NCI-H1105 treated with DMSO at 0.1 percent for 48 hours (cell line): ENCODE results near the gene VMAC.
A peak's percentile ranks its signal among the peaks of the same experiment; 100 is the strongest.
"Not testable (repeated sequence)": the region's sequence is repeated elsewhere in the genome, so short reads cannot be mapped to it uniquely, and the experiment has no call there.

Experiments
- DNase-seq: peaks from one replicate; lab custom pipeline; 2025; lab: John Stamatoyannopoulos, UW

The VMAC gene

DNA sequence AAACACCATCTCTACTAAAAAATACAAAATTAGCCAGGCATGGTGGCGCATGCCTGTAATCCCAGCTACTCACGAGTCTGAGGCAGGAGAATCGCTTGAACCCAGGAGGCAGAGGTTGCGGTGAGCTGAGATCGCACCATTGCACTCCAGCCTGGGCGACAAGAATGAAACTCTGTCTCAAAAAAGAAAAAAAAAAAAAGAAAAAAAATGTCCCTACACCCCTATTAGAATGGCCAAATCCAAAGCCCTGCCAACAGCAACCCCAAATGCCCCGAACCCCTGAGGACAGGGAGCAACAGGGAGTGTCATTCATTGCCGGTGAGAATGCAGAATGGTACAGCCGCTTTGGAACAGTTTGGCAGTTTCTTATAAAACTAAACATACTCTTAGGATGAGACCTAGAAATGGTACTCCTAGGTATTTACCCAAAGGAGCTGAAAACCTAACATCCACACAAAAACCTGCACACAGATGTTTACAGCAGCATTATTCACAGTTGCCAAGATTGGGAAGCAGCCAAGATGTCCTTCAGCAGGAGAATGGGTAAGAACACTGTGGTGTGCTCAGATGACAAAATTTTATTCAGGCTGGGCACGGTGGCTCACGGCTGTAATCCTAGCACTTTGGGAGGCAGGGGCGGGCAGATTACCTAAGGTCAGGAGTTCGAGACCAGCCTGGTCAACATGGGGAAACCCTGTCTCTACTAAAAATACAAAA lies 21.4 kb upstream of the VMAC start:
- DNase-seq, result peak; percentile 8

DNA sequence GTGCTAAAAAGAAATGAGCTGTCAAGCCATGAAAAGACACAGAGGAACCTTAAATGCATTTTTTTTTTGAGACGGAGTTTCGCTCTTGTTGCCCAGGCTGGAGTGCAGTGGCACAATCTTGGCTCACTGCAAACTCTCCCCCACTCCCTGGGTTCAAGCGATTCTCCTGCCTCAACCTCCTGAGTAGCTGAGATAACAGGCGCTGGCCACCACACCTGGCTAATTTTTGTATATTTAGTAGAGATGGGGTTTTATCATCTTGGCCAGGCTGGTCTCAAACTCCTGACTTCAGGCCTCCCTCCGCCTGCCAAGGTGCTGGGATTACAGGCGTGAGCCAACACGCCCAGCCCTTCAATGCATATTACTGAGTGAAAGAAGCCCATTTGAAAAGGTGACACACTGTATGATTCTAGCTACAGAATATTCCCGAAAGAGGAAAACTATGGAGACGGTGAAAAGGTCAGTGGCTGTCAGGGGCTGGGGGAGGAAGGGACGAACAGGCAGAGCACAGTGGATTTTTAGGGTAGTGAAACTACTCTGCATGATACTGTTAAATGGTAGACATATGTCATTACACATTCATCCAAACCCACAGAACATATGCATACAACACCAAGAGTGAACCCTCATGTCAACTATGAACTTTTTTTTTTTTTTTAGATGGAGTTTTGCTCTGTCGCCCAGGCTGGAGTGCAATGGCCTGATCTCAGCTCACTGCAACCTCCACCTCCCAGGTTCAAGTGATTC lies 20.4 kb upstream of the VMAC start:
- not testable (repeated sequence) for DNase-seq

DNA sequence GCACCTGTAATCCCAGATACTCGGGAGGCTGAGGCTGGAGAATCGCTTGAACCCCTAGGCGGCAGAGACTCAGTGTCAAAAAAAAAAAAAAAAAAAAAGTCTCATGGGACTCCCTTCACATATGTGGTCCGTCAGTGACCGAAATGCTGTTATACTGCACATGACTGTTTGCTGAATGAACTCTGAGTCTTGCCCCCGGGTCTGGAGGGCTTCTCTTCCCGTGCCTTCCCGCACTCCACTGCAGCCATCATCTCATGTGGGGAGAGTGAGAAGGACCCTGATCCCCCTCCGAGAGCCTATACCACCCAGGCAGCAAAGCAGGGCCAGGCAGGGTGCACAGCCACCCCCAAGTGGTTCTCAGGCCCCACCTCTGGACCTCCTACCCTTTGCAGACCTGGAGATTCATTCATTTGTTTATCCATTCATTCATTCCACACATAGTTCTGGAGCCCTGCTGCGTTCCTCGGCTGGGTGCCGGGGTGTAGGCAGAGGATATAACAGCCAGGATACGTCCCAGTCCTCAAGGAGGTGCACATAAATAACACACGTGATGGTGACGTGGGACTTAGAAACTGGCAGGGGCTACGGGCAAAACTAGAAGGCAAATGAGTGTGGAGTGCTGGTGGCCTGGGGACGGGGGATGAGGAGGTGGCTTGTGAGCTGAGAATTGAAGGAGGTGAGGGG lies 15.2 kb upstream of the VMAC start:
- DNase-seq, result no peak

DNA sequence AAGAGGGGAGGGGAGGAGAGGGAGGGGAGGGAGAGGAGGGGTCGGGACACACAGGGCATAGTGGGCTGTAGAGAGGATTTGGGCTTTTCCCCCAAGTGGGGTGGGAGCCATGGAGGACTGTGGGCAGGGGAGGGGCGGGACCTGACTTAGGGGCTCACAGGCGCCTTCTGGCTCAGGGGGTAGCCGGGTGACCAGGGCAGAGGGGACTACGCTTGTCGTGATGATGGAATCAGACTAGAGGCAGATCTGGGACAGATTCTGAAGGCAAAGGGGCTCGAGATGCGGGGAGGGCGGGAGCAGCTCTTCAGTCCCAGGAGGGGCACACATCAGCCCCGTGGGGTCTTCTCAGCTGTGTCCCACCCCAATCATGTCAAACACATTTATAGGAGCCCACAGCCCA lies 14.6 kb upstream of the VMAC start:
- DNase-seq, result no peak

DNA sequence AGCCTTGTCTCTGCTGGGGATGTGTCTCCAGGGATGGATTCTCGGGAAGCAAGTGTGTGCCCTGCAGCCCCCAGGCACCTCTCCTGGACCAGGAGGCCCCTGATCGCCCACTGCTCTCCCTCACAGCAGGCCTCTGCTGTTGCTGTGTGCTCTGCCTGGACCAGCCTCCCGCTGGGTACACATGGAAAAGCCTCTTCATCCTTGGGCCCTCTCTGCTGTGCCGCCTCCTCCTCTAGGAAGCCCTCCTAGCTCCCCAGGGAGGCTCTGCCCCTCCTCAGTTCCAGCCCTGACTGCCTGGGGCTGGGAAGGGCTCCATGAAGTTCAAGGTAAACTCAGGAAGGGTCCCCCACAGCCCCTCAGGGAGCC lies 13.1 kb upstream of the VMAC start:
- no peak for DNase-seq

DNA sequence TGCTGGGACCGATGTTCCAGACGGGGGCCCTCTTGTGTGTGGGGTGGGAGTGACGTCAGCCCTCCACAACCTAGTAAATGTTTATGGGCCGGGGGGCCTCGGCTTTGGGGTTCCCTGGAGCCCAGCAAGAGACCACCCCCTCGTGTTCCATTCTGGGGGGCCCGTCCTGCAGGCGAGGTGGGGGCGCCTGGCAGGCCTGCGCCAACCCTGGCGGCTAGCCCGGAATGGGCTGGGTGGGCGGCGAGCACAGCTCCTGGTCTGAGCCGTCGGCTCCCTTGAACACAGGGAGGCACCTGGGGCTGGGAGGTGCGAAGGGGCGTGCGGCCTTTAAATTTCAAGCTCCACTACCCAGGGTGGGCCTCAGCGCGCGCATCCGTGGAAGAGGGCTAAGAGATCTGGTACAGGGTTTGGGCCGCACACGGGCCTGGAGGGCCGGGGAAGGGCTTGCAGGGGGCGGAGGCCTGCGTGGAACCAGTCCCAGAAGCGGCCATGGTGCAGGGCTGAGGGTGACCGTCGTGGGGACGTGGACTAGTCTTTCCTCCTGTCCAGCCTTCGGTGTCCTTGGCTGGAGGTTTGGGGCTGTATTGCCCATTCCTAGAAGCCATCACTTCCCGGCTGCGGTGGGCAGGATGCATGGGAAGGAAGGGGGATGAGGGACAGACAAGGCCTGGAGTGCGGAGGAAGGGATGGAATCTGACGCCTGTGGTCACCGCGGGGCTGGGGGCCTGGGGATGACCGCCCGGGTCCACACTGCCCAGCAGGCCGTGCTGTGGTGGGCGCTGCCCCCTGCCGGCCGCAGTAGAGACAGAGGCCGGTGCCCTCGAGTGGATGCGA lies 12.5 kb upstream of the VMAC start:
- DNase-seq, result no peak

DNA sequence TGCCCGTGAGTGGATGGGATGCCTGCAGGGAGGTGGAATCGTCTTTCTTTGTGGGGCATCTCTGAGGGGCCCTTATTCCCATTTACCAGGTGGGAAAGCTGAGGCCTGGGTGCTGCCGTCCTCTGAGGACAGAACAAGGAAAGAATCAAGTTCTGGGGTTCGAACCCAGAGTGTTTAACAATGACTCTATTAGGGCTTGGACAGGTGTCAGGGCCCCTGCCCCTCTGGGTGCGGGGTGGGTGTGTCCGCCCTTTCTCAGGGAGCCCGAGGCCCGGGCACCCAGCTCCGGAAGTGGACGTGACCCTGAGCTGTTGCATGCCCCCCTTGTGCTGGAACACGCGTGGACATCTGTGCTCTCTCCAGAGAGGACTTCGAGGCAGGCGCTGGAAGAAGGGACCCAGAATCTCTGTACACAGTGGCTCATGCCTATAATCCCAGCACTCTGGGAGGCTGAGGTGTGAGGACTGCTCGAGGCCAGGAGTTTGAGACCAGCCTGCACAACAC lies 11.8 kb upstream of the VMAC start:
- no peak for DNase-seq

DNA sequence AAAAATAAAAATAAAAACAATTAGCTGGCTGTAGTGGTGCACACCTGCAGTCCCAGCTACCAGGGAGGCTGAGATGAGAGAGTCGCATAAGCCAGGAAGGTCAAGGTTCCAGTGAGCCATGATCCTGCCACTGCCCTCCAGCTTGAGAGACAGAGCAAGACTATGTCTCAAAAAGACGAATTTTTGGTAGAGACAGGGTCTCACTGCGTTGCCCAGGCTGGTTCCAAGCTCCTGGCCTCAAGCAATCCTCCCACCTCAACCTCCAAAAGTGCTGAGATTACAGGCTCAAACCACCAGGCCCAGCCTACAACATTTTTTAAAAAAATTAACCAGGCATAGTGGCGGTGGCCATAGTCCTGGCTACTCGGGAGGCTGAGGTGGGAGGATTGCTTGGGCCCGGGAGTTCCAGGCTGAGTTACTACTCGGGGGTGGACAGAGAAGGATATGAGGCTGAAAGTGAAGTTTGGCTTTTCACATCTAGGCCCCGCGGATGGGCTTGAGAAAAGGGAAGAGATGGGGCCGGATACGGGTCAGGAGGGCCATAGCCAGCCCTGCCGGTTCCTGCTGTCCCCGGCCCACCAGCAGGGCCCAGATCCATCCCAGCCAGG lies 11.3 kb upstream of the VMAC start:
- DNase-seq, result no peak

DNA sequence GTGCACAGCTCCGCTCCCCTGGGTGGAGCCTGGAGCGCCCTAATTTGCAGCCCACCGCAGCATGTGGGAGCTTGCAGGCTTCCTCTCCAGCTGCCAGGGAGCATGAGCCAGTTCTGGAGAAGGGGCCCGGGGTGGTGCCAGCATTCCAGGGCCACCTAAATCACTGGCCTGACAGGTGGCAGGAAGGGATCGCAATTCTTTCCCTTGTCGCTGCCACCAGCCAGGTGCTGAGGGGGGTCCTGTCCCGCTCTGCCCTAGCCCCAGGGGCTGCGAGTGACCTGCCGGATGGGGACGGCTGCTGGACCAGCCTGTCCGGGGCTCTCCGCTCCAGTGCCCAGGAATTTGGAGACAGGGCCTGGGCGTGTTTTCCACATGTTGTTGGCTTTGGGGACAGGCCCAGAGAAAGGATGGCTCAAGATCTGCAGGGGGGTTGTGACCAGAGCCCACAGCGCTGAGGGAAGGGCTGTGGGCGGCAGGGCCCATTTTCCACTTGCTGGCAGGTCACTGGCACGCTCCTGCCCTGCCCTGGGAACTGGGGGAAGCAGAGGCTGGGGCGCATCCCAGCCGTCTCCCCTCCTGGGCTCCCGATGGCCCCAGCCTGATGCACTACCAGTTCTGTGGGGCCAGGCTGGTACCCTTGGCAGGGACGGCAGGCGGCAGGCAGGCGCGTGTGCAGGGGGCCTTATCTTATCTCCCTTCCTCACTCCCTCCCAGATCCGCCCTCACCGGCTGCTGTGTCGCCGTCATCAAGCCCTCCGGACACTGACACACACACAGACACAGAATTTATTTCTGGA lies 10.6 kb upstream of the VMAC start:
- no peak for DNase-seq

DNA sequence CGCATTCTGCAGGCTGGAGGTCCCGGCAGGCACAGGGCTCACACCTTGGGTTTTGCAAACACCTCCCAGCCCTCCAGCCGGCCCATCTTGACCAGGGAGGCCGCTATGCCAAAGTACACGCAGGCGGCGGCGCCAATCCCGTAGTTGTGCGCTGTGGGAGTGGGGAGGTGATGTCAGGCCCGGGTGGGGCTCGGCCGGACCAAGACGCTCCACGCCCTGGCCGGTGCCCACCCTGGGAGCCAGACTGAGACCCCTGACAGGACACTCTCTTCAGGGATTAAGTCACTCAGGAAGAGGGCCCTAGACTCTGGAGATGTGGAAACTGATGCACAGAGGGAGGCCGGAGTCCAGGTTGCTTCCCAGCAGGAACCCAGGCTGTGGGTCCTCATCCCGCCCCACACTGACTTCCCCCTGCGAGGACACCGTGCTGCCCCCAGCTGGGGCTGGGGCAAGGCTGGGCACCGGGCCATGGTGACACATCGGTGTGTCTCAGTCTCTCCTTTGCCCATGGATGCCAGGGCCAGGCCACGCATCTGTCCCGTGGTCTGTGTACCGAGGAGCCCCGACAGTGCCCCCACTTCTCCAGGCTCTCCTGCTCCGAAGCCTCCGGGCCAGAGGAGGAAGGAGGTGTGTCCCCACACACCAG lies 9.8 kb upstream of the VMAC start:
- no peak for DNase-seq

DNA sequence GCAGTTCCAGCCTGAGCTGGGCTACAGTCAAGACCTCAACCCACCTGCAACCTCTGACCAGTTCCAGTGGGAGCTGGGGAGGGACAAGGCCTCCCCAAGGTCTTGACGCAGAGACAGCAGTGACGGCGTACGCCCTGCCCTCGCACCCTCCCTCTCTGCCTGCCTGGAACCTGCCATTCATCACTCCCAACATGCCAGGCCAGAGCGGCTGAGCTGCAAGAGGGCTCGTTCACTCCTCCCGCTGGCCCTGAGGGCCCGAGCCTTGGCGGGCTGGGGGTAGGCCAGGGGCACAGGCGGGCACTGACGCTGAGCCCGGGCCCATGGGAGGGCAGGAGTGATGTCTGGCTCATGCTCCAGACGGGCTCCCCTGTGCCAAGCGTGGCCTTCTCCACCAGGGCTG lies 9.3 kb upstream of the VMAC start:
- DNase-seq, result no peak

DNA sequence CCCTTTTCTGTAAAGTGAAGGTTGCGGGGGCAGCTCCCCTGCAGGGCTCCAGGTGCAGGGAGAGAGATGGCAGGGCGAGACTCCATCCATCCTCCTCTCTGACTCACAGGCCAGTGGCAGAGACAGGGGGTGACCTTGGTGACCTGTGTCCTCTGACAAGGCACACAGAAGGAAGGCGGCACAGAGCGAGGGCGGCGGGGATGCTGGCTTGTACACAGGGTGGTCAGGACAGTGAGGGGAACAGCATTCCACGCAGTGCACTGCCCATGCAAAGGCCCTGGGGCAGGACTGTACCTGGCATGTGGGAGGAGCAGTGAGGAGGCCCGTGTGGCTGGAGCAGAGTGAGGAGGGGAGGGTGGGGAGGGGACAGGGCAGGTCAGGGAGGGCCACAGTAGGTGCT lies 8.8 kb upstream of the VMAC start:
- DNase-seq, result no peak

DNA sequence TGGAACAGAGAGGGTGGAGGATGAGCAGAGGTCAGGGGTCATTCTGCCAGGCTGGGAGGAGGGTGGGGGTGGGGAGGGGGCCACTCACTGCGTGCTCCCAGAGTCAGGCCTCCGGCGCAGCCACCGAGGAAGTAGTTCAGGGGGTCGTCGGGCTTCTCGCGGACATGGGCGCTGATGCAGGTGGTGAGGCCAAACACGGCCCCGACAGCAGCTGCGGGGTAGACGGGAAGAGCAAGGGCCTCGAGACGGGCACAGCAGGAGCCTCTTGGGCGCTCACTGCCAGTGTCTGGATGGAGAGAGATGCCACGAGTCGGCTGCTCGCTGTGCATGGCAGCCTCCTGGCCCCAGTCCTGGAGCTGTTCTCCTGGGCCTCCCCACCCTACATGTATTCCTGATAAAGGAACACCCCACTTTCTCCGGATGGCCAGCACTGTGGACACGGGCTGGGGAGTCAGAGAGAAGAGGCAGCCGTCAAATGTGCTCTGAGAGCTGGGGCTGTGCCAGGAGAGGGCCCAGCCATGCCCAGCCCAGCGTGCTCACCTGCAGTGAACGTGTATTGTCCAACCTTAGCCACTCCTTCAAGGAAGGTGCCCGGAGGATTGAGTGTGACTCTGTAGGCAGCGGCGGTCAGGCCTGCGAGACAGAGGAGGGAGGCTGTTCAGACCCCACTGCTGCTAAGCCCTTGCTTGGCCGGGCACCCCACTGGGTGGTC lies 8.2 kb upstream of the VMAC start:
- no peak for DNase-seq

DNA sequence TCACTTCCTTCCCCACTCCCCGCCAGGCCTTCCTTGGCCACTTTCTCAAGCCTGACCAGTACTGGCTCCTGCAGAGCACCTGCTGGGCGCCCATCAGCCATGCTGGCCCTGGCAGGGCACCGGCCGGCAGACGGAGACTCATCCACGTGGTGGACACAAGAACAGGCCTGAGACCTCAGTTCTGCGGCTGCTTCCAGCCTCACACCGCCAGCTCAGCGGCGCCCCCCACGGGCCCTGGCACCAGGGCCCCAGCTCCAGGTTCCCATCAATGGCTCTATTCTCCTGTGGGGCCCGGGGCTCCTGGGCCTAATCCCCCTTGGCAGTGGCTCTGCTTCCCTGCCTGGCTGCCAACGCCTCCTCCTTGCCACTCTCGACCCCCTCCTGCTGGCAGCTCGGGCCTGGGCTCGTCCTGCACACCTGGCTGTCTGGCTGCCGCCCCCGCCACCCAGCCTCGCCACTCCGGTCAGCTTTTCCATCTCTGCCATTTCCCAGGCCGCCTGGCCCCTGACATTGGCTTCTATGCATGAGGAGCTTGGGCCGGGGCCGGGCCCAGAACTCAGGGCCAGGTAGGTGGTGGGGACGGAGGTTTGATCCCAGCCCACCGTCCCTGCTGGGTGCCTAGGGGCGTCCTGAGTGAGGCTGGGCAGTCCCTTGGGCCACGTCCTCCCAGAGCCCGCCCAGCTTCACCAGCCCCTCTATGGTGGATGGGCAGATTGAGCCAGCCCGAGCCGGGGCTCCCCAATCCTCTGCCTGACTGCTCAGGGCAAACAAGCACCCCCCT lies 7.3 kb upstream of the VMAC start:
- DNase-seq, result no peak

DNA sequence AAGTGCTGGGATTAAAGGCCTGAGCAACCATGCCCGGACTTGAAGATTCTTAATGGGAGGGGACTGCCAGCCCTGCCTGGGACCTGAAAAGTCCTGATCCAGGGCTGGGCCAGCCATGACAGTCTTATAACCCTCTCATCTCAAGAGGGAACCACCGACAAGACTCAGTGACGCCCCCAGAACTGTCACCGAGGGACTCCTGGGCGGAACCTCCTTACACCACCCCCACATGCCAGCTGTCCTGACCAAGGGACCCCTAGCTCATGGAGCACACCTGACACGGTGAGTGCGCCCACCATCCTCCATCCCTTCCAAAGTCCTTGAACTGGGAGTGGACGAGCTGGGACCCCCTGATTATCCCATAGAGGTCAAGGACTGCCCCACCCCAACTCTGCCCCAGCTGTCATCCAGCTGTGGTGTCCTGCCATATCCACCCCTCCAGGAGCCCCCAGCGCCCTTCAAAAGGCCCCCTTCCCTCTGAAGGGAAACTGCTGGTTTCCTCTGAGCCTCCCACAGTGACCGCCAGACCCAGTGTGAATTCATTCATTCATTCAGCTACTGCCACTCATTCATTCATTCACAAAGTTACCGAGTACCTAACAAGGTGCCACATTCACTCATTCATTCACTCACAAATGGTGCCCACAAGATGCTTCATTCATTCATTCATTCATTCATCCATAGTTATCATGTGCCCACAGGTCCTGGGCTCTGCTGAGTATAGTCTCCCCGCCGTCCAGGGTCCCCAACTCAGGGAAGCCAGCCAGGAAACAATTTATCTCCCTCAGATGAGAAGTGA lies 4.7 kb upstream of the VMAC start:
- DNase-seq, result no peak

DNA sequence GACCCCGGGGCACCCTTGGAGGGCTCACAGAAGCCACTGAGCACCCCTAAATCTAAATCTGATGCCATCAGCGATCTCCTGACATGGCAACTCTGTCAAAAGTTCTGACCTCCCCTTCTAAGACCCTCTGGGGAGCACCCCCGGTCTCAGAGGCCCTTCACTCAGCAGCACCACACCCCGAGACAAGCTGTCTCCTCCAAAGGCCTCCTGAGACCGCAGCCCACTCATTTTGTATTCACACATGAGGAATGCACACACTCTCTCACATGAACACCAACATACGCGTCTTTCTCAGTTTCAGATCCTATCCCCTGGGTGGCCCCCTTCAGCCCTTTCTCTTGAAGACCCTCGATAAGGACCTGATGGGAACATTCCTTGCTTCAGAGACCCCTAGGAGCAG lies 3.7 kb upstream of the VMAC start:
- no peak for DNase-seq

DNA sequence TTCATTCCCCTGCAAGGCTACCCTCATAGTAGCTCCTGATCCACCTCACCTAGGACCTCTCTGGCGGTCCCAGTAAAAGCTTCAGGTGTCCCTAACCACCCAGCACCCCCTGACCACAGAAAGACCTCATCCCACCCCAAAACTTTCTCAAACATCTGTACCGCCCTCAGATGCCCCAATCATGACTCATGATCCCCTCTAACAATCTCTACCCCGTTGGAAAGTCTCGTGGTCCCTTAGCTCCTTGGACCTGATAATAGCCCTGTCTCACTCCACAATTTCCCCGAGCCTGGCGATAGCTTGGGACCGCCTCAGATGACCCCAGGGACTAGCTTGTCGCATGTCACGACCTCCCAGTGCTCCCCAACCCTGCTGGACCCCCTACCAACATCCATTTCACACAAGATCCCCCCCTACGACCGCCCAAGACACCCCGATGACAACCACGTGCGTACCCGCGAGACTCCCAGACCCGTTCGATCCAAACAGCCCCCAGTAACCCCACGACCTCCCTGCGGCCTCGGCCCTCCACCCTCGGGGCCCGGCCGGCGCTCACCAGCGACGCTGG lies 1.5 kb upstream of the VMAC start:
- no peak for DNase-seq
